HG02938 (cell line): Measurements from ENCODE around the gene PRSS21.

Experiments
- ATAC-seq: cut with Tn5 transposase; IDR thresholded peaks from one replicate; pipeline ENCODE4 v1.9.1; 2021; ENCODE audit warnings: mild to moderate bottlenecking, moderate library complexity; ENCODE audit not compliant: unreplicated experiment

The PRSS21 gene

DNA sequence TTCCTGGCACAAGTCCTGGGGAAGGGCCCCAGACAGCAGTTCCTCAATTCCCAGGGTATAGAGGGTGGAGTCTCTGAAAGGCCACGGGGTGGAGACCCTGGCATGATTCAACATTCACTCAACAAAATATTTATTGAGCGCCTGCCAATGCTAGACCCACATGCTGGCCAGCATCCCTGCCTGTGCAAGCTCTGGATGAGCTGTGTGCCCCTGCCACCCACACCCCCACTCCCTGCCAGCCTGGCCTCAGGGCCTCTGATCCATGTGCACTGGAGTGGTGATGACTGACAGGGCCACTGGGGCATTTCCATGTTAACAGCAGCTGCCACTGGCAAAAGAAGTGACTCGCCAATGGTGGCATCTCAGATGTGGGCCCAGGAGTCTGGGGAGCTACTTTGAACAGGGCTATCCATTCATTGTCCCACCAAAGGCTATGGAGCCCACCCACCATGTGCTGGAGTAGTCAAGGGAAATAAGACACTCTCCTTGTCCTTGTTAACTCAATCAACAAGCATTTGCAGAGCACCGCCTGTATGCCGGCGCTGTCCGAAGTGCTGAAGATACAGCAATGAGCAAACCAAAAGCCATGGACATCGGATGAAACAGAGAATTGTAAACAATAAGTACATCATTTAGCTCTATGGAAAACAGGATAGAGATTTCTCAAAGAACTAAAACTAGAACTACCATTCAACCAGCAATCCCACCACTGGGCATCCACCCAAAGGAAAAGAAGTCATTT, 44.0 kb downstream of the PRSS21 start:
- ATAC-seq: no peak

DNA sequence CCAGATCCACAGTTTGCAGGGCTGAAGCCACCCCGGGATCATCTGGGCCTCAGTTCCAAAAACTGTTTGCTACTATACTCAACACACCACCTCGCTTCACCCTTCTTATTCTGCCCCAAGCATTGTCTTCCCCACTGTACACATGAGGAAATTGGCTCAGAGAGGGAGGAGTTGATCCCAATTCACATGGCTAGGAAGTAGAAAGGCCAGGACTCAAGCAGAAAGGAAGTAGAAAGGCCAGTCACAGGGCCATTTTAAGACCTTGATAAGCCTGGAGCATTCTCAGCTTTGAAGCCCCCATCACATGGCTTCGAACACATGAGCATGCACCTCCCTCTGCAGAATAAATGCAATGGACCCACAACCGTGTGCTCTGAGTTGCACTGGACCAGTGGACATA, 48.6 kb downstream of the PRSS21 start:
- no peak for ATAC-seq

DNA sequence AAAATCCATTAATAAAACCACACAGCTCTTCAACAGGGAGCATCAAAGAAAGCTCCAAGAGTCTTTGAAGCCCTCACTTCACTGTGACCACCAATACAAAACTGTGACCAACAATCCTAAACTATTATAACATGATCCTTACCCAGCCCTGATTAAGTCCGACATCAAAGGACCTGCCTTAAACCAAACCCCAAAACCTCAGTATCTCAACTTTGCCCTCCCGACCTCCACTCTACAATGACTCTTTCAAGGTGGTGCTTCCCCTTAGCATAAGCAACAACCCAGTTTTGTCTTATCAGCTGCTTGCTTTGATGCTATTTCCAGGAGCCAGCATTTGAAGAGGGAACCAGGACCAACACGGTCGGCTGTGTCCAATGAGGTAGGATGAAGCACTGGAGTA, 49.4 kb downstream of the PRSS21 start:
- ATAC-seq: no peak

DNA sequence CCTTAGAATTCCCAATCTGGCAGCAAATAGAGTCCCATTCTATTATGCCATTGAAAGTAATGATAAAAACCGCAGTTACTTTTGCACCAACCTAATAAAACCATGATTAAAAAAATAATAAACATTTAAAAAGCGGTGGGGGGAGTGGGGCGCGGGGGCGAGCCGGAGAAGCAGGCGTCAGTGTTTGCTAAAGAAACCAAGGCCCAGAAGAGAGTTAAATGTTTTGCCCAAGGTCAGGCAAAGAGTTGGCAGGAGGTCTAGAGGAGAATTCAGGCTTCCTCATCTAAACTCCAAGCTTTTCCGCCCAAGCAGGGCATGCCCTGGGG, 50.6 kb downstream of the PRSS21 start:
- ATAC-seq: no peak

DNA sequence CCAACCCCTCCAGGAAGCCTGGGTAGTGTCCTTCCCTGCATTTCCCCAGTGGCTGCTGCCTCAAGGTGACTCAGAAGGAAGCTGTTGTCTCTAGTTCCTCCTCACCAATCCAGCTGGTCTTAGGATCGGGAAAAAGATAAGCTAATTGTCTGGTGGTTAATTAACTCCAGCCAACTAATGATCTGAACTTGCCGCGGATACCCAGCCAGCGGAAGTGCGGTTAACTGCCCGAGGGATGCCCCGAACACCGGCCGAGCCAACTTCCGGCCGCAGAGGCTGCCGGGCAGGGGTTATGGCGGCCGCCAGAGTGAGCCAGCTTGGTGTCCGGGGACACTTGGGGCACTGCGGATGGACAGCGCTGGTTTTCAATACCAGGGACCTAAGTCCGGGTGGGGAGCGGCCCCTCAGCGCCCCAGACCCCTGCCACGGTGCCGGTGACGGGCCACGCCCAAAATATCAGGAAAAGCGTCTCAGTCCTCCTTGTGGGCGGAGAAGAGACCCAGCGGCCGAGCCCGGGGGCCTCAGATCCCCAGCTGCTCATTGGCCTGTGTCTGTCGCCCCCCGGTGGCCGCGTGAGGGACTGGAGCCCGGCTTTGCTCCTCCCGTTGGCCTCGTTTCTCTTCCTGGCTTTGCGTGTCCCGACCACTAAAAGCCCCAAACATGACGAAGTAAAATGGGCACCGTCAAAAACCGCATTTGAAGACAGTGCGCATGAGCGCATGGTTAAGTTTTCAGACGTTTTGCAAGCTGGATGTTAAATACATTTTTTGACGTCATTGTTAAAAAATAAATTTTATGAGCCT, 51.2 kb downstream of the PRSS21 start:
- peak; percentile 80 for ATAC-seq
